GM15510 (cell line): Measurements from ENCODE around the gene GPC3.

ENCODE experiments used
- POLR2A ChIP-seq: IDR thresholded peaks from 3 replicates; pipeline ENCODE4 v1.6.1; 2011; ENCODE audit warnings: borderline replicate concordance; ENCODE audit not compliant: insufficient read length; ENCODE audit errors: extremely low read depth

GPC3 gene

DNA sequence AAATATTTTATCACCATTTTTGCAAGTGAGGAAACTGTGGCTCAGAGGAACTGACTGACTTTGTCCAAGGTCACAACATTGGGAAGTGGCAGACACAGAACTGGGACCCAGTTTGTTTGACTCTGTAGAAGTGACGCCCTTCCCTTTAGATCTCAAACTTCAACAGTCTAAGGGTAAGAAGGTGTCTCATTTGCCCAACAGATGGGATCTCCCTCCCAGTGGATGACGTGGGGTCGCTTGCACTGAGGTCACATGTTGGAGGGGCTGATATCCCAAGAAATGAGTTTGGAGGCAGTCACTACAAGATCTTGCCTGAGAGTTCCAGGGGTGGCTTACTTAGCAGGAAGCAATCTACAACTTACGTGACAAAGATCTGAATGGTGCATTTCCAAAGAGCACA, 397.6 kb downstream of the GPC3 start:
- TF ChIP-seq POLR2A, result no peak

GRCh38 chrX:133587071-133587470, 398.3 kb downstream of the GPC3 start:
- no peak for TF ChIP-seq POLR2A

GRCh38 chrX:133586443-133586842, 399.0 kb downstream of the GPC3 start:
- TF ChIP-seq POLR2A, result no peak

GRCh38 chrX:133583825-133584224, 401.6 kb downstream of the GPC3 start:
- TF ChIP-seq POLR2A, result no peak

- TF ChIP-seq POLR2A, result no peak
Measured at GRCh38 chrX:133580625-133581024, 404.8 kb downstream of the GPC3 start.

- TF ChIP-seq POLR2A, result no peak
Measured at GRCh38 chrX:133579631-133580030, 405.8 kb downstream of the GPC3 start.

DNA sequence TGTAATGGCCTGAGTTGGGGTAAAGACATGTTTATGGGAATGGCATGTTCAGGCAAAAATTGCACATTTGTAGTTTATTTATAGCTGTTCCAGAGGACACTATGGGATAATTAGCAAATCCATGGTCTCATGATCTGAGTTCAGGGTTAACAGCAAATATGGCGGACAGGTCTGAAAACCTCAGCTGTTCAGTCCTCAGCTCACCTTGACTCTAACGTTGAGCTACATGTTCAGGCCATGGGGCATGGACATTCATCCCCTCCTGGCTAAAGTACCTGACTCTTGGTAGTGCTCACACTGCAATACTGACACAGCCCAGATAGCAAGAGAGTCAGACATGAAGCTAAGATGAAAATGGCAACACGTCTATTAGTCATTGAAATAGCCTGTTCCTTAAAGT, 408.5 kb downstream of the GPC3 start:
- TF ChIP-seq POLR2A, result no peak

DNA sequence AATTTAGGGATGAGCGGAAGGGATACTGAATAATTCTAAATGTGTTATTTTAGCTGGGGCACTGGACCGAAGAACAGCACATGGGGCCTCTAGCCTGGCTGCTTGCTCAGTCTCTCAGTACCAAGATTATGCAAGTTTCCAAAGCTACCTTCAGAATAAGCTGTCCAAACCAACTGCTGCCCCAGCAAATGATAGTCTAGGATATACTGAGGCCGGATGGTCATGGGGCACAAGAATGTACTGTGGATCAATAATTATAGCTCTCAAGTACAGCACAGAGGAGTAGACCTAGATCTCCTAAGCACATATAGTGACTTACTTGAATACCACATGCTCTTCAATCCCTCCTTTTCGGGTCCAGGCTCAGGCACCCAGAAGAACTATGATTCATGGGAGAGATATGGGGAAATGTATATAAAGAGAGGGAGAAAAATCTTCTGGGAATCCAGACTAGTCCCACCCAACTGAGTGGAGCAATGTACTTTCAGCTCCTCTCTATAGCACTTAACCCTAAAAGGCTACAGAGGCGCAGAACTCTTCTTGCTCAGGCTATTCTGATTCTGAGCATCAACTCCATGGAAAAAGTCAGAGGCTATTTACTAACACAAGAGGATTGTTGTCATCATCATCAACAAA, 409.8 kb downstream of the GPC3 start:
- no peak for TF ChIP-seq POLR2A

DNA sequence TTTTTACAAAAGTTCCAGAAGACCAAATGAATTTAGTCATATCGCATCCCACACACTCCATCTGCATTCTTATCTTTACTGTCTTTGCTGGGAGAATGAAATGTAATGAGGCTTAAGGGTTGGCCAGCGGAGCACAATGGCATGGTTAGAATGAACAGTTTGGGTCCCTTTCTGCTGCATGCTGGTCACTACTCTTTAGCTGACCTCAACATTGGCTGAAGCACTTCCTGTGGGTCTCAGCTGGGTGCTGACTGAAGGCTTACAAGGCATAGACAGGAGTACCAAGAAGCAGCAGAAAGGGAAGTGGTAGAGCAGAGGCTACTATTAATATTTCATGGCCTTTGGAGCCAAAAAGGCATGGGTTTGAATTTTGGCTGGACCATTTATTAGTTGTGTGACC, 410.7 kb downstream of the GPC3 start:
- no peak for TF ChIP-seq POLR2A

DNA sequence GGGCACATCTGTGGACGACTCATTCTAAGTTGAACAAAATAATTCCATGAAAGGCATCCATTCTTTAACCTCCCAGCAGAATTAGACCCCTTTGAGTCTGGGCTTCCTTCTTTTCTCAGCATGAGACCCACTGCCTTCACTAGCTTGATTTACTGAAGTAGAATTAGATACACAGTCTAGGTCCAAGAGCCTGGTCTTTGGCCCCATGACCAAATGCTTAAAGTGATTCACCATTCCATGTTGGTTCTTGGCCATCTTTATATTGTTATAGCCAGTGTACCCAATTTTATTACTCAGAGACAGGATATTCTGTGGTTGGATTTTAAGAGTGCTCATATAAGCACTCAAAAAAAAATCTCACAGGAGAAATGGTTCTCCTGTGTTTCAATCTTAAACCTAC, 414.8 kb downstream of the GPC3 start:
- TF ChIP-seq POLR2A, result no peak

DNA sequence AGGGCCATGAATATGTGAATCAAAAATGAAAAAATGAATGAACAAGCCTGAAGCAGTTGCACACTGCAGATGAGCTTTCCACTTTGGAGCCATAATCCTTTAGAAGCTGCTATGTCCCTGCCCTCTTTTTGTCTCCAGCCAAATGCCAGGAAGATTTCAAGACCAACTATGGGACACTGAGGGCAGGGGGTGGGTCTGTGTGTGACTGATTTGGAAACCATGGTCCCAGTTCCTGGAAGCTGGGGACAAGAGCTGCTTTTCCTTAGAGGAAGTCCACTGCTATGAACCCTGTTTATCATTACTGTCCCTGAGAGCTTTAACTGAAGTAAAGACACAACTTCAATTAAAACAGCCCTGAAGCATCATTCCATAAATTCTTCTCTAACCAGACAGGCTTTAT, 416.2 kb downstream of the GPC3 start:
- TF ChIP-seq POLR2A, result no peak

GRCh38 chrX:133568109-133568508, 417.3 kb downstream of the GPC3 start:
- TF ChIP-seq POLR2A, result no peak

DNA sequence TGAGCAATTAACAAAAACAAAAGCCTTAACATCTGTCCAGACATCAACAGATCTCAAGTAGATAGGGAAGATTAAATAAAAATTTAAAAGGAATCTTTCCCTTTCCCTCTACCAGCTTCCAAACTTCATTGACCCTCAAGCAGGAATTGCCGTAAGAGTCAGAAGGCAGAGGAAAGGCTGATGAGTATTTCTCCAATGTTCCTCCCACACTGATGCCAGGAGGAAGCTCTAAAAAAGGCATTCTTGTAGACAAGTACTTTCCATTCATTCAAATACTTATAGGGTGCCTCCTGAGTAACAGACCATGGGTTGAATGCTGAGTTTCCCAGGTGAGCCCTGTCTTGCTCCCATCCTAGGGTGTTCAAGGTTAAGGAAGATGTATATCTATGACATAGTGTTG, 418.5 kb downstream of the GPC3 start:
- no peak for TF ChIP-seq POLR2A

- TF ChIP-seq POLR2A, result no peak
Measured at GRCh38 chrX:133563705-133564104, 421.7 kb downstream of the GPC3 start.

GRCh38 chrX:133561251-133561650, 424.1 kb downstream of the GPC3 start:
- TF ChIP-seq POLR2A, result no peak

- no peak for TF ChIP-seq POLR2A
Measured at GRCh38 chrX:133559909-133560308, 425.5 kb downstream of the GPC3 start.
